ENCODE data around the gene GRIN2D.

- no peak for TF ChIP-seq HDGF (IDR thresholded peaks at IDR 0.05; ENCODE audit: borderline replicate concordance)
- TF ChIP-seq FOXM1 (IDR thresholded peaks at IDR 0.05; ENCODE audit: borderline replicate concordance), result no peak
- no peak for TF ChIP-seq SP1 (IDR thresholded peaks at IDR 0.05)
- TF ChIP-seq FOXA1 (IDR thresholded peaks at IDR 0.05), result no peak
- no peak for TF ChIP-seq ZNF384 (IDR thresholded peaks at IDR 0.05)
- no peak for TF ChIP-seq NFRKB (IDR thresholded peaks at IDR 0.05)
- no peak for TF ChIP-seq ARNT (IDR thresholded peaks at IDR 0.05)
- TF ChIP-seq TARDBP (IDR thresholded peaks at IDR 0.05), result no peak
These were observed 5.1 kb downstream of the GRIN2D start for GRCh38 chr19:48398375-48399235.

All from HEK293T (cell line).